Activated B cell treated with CpG ODN at 0.5 μM for 24 hours (primary cell): Measurements from ENCODE around the gene NR3C1. TPM values are rescaled to one million over a fixed set of nuclear protein-coding genes. Genes with fewer than 3 reads are reported as not detected.

ENCODE experiments used
- ATAC-seq: fragments of 200-7000 bp; cut with Tn5 transposase; one replicate; pipeline ENCODE4 v1.10.0; 2021; ENCODE audit warnings: low read depth, mild to moderate bottlenecking, moderate library complexity
- CTCF ChIA-PET: fragments of 350-600 bp; sonication (Branson Sonifier 250); formaldehyde crosslinking; loops from one replicate; lab custom pipeline; 2021; ENCODE audit warnings: antibody characterized with exemption; lab: Charles Lee
- POLR2A ChIA-PET: fragments of 350-600 bp; sonication (Branson Sonifier 250); formaldehyde crosslinking; loops from one replicate; lab custom pipeline; 2021; ENCODE audit warnings: antibody characterized with exemption; lab: Charles Lee
- DNase-seq: peaks from one replicate; pipeline ENCODE4 v3.0.0; 2022
- H3K27ac Mint-ChIP-seq: one replicate; pipeline ENCODE4 v1.8.0; 2020; ENCODE audit warnings: mixed read lengths
- H3K27me3 Mint-ChIP-seq: one replicate; pipeline ENCODE4 v1.8.0; 2021; ENCODE audit warnings: mixed read lengths
- H3K36me3 Mint-ChIP-seq: one replicate; pipeline ENCODE4 v1.8.0; 2021; ENCODE audit warnings: low read depth, mixed read lengths
- H3K4me1 Mint-ChIP-seq: one replicate; pipeline ENCODE4 v1.8.0; 2021; ENCODE audit warnings: mixed read lengths
- H3K4me3 Mint-ChIP-seq: one replicate; pipeline ENCODE4 v1.8.0; 2020; ENCODE audit warnings: mild to moderate bottlenecking, mixed read lengths
- H3K9me3 Mint-ChIP-seq: one replicate; pipeline ENCODE4 v1.8.0; 2020; ENCODE audit warnings: mixed read lengths
- intact Hi-C: fragments of 100-400 bp; cut with micrococcal nuclease; formaldehyde crosslinking; loops from one replicate; pipeline ENCODE4 v1.15.1; 2024
- total RNA-seq: library from RNA; stranded (reverse); gene quantifications from 2 replicates; pipeline ENCODE4 v1.2.3, GENCODE V29; 2022
- TF ChIP-seq, protein P1 (sequence below): fragments of 200-600 bp; IDR thresholded peaks from one replicate; pipeline ENCODE4 v1.8.0; 2022; ENCODE audit warnings: antibody characterized with exemption, mild to moderate bottlenecking

Gene NR3C1
- 105 and 110 TPM in 2 replicates for total RNA-seq

DNA sequence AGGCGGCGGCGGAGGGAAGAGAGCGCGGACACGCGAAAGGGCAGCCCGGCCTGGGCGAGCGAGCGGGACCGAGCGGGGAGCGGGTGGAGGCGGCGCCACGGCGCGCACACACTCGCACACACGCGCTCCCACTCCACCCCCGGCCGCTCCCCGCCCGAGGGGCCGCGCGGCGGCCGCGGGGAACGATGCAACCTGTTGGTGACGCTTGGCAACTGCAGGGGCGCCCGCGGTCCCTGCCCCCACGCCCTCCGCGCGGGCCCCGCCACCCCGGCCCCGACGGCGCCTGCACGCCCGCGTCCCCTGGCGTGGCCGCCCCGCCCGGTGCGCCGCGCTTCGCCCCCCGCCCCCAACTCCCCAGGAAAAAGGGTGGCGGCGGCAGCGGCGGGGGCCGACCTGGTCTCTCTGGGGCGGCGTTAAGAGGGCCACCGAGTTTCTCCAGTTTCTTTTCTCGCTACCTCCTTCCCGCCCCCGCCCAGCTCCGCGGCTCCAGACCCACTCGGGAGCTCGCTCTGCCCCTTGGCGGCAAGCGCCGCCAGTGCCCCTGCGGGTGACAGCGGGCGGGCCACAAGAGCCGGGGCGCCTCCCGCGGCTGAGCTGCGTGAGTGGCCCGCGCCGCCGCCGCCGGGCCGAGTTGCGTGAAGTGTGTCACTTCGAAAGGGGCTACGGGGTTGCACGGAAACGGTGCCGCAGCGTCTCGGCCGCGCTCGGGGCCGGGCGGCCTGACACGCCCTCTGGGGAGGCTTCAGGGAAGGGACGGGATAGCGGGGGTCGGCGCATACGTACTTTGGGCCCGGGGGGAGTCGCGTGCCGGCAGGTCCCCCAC lies at the start of gene NR3C1:
NR3C1 (minus strand) TSS at position 94 of the 823 bp plus-strand sequence. CDS start 2,847 bp downstream, outside the sequence.
- peaks cover 32% of the 10 kb centered on the region for H3K36me3 Mint-ChIP-seq
- H3K27me3 Mint-ChIP-seq: no peaks in the 10 kb centered on the region
- H3K4me3 Mint-ChIP-seq: peak within 1 kb of the TSS; percentile 95
- H3K9me3 Mint-ChIP-seq: no peaks in the 10 kb centered on the region
- peak within 1 kb of the TSS; percentile 100 for H3K27ac Mint-ChIP-seq
- intact Hi-C loops: loop anchor here (1.0 to 5.0 kb wide), 10 partner anchors 9 to 786 kb away; no protein-coding TSS in a partner anchor
- TF ChIP-seq, protein P1, sequence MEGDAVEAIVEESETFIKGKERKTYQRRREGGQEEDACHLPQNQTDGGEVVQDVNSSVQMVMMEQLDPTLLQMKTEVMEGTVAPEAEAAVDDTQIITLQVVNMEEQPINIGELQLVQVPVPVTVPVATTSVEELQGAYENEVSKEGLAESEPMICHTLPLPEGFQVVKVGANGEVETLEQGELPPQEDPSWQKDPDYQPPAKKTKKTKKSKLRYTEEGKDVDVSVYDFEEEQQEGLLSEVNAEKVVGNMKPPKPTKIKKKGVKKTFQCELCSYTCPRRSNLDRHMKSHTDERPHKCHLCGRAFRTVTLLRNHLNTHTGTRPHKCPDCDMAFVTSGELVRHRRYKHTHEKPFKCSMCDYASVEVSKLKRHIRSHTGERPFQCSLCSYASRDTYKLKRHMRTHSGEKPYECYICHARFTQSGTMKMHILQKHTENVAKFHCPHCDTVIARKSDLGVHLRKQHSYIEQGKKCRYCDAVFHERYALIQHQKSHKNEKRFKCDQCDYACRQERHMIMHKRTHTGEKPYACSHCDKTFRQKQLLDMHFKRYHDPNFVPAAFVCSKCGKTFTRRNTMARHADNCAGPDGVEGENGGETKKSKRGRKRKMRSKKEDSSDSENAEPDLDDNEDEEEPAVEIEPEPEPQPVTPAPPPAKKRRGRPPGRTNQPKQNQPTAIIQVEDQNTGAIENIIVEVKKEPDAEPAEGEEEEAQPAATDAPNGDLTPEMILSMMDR: no peak
- ATAC-seq (peak; percentile 72), DNase-seq (peak; percentile 87)
- peaks cover 45% of the 10 kb centered on the region for H3K4me1 Mint-ChIP-seq
- ChIA-PET CTCF (interaction anchor here (0.6 to 2.9 kb wide), 19 partner anchors 10 to 515 kb away, joined by 3 to 29 read pairs (median 3); no protein-coding TSS in a partner anchor), POLR2A (interaction anchor here (0.6 to 3.0 kb wide), 49 partner anchors 8 to 788 kb away, joined by 3 to 218 read pairs (median 6); partner anchors contain the start of genes KCTD16 and YIPF5)

- no peak for DNase-seq
- CTCF ChIA-PET: interaction anchor here (1.2 kb wide), 1 partner anchor 16 kb away, joined by 3 read pairs; no protein-coding TSS in a partner anchor
- TF ChIP-seq, protein P1: no peak
These were observed 46.3 kb upstream of the NR3C1 start for GRCh38 chr5:143449772-143450171.

DNA sequence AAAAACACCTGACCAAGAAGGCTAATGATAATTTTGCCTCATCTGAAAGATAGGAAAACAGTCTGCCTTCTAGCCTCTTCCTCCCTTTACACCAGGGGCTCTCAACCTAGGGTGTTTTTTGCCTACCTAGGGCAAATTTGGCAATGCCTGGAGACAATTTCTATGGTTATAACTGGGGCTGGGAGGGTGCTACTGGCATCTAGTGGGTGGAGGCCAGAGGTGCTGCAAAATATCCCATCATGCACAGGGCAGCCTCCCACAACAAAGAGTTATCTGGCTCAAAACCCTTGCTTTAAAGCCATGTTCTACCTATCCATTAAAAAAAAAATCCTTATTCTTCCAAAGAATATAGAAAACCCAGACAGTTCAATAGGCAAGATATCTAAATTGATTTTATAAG lies 45.0 kb upstream of the NR3C1 start:
- no peaks in the 10 kb centered on the region for H3K36me3 Mint-ChIP-seq
- ChIA-PET POLR2A (no interaction called here), CTCF (no interaction called here)
- no peaks in the 10 kb centered on the region for H3K27me3 Mint-ChIP-seq
- no peaks in the 10 kb centered on the region for H3K9me3 Mint-ChIP-seq
- no peak overlapping the region for H3K4me3 Mint-ChIP-seq
- ATAC-seq (peak; percentile 50), DNase-seq (no peak)
- TF ChIP-seq, protein P1: no peak
- H3K27ac Mint-ChIP-seq: no peak overlapping the region
- H3K4me1 Mint-ChIP-seq: peaks cover 14% of the 10 kb centered on the region
- intact Hi-C loops: no loop called here

More at GRCh38 chr5:143449772-143450171, 46.3 kb upstream of the NR3C1 start:
- ATAC-seq: no peak
- Mint-ChIP-seq H3K9me3 (no peaks in the 10 kb centered on the region), H3K4me1 (peaks cover 17% of the 10 kb centered on the region), H3K27ac (no peak overlapping the region), H3K36me3 (no peaks in the 10 kb centered on the region), H3K27me3 (no peaks in the 10 kb centered on the region), H3K4me3 (no peak overlapping the region)
- intact Hi-C loops: no loop called here
- POLR2A ChIA-PET: no interaction called here

DNA sequence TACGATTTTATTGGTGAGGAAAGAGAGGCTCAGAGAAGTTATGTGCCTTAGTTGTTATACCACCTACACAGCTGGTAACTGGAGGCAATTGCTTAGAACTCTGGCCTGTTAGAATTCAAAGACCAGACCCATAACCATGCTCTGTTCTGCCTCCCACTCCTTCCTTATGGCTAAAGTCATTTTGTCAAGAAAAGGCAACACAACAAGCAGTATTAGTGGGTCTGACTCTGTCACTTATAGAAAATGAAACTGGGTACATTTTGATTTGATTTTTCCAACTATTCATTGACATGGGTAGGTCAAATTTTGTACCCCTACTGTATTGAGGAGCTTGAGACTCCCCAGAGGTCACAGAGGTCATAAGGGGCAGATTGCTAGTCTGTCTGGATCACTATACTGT lies 44.5 kb upstream of the NR3C1 start:
- TF ChIP-seq, protein P1: no peak
- CTCF ChIA-PET: no interaction called here
- H3K36me3 Mint-ChIP-seq: no peaks in the 10 kb centered on the region
- intact Hi-C loops: no loop called here
- peaks cover 12% of the 10 kb centered on the region for H3K4me1 Mint-ChIP-seq
- H3K4me3 Mint-ChIP-seq: no peak overlapping the region
- DNase-seq (no peak), ATAC-seq (no peak)
- POLR2A ChIA-PET: no interaction called here
- H3K27ac Mint-ChIP-seq: no peak overlapping the region
- no peaks in the 10 kb centered on the region for H3K9me3 Mint-ChIP-seq
- no peaks in the 10 kb centered on the region for H3K27me3 Mint-ChIP-seq
